ENCODE measurements around the gene CYP26C1. TPM values are rescaled to one million over a fixed set of nuclear protein-coding genes. Genes with fewer than 3 reads are reported as not detected.

Gene CYP26C1
- total and polyA plus RNA-seq, 9 of the 15 experiments (the other 6 are each of a cell fraction or from before 2014, with no cell fraction given), result 0.07 to 0.09 (median 0.07) TPM; not detected in 6

GRCh38 chr10:93039721-93040120 lies 20.9 kb upstream of the CYP26C1 start (continued):
- TF ChIP-seq REST (IDR thresholded peaks at IDR 0.05; ENCODE audit: borderline replicate concordance) (peak; percentile 41; the same call in 1 of the 2 replicates), REST (CRISPR knock-in tag; IDR thresholded peaks at IDR 0.05; ENCODE audit: low read depth) (no peak), ATF3 (IDR thresholded peaks at IDR 0.05) (no peak), ATF3 (CRISPR knock-in tag; conservative IDR thresholded peaks at IDR 0.05) (no peak), MTA3 (IDR thresholded peaks at IDR 0.05; ENCODE audit: borderline replicate concordance) (no peak), PML (IDR thresholded peaks at IDR 0.05; ENCODE audit: low read length) (no peak), ZNF57 (CRISPR knock-in tag; IDR thresholded peaks at IDR 0.05) (no peak), CC2D1A (IDR thresholded peaks at IDR 0.05) (0 out of 2 replicates have a peak, but pooled peaks have one; percentile 28), NR1H2 (CRISPR knock-in tag; IDR thresholded peaks at IDR 0.05) (no peak), ESRRB (CRISPR knock-in tag; IDR thresholded peaks at IDR 0.05; ENCODE audit: borderline replicate concordance) (no peak), TBL1XR1 (IDR thresholded peaks at IDR 0.05; ENCODE audit: low read length in 2 of 2) (no peak), ZNF696 (CRISPR knock-in tag; conservative IDR thresholded peaks at IDR 0.05) (no peak), BHLHE40 (IDR thresholded peaks at IDR 0.05; ENCODE audit: low read length) (0 out of 2 replicates have a peak, but pooled peaks have one; percentile 31), ZNF668 (CRISPR knock-in tag; IDR thresholded peaks at IDR 0.05) (no peak), ZNF347 (CRISPR knock-in tag; IDR thresholded peaks at IDR 0.05; ENCODE audit: low read depth) (no peak), ZNF589 (CRISPR knock-in tag; IDR thresholded peaks at IDR 0.05; ENCODE audit: low read depth) (no peak), UBTF (IDR thresholded peaks at IDR 0.05; ENCODE audit: borderline replicate concordance in 1 of 2, low read depth in 2 of 2, low read length in 2 of 2) (no peak), ZNF282 (CRISPR knock-in tag; IDR thresholded peaks at IDR 0.05) (no peak)

All from K562 (cell line).